ENCODE results near the gene OTOS.

The OTOS gene

GRCh38 chr2:240151477-240152031 lies 11.1 kb upstream of the OTOS start:
- no peak for DNase-seq (ENCODE audit: low read depth)

GRCh38 chr2:240149943-240150784 lies 9.7 kb upstream of the OTOS start:
- DNase-seq (ENCODE audit: low read depth), result no peak

GRCh38 chr2:240147911-240148587 lies 7.6 kb upstream of the OTOS start:
- no peak for DNase-seq (ENCODE audit: low read depth)

DNA sequence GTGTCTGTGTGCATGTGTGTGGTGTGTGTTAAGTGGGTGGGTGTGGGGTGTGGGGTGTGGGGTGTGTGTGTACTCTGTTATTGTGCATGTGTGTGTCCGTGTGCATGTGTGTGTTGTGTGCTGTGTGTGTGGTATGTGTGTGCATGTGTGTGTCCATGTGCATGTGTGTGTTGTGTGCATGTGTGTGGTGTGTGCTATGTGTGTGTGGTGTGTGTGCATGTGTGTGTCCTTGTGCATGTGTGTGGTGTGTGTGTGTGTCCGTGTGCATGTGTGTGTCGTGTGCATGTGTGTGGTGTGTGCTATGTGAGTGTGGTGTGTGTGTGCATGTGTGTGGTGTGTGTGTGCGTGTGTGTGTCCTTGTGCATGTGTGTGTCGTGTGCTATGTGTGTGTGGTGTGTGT lies 6.9 kb upstream of the OTOS start:
- no peak for DNase-seq (ENCODE audit: low read depth)

DNA sequence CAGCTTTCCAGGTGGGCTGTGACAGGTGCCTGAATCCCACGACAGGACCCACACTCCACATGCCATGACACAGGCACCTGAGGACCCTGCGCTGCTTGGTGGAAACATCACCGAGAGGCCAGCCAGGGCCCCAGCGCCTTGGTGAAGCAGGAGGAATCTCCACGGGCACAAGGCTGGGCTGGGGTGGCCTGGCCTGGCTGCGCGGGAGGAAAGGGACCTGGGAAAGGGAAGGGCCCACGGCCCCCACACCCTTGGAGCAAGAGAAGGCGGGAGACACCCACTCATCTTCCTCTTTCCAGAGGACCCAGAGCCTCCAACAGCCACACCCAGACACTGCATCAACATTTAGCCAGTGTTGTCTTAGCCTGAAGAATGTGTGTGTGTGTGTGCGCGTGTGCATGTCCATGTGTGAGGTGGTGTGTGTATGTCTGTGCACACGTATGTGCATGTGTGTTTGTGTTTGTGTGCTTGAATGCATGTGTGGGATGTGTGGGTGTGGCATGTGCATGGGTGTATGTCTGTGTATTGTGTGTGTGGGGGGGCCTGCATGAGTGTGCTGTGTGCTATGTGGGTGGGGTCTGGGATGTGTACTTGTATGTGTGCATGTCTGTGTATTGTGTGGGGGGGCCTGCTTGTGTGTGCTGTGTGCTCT lies 6.3 kb upstream of the OTOS start:
- no peak for DNase-seq (ENCODE audit: low read depth)

- DNase-seq (ENCODE audit: low read depth), result no peak
Measured at GRCh38 chr2:240146141-240146561, 5.7 kb upstream of the OTOS start.

- DNase-seq (ENCODE audit: low read depth), result no peak
Measured at GRCh38 chr2:240145461-240145860, 5.0 kb upstream of the OTOS start.

GRCh38 chr2:240144649-240145261 lies 4.3 kb upstream of the OTOS start:
- no peak for DNase-seq (ENCODE audit: low read depth)

DNA sequence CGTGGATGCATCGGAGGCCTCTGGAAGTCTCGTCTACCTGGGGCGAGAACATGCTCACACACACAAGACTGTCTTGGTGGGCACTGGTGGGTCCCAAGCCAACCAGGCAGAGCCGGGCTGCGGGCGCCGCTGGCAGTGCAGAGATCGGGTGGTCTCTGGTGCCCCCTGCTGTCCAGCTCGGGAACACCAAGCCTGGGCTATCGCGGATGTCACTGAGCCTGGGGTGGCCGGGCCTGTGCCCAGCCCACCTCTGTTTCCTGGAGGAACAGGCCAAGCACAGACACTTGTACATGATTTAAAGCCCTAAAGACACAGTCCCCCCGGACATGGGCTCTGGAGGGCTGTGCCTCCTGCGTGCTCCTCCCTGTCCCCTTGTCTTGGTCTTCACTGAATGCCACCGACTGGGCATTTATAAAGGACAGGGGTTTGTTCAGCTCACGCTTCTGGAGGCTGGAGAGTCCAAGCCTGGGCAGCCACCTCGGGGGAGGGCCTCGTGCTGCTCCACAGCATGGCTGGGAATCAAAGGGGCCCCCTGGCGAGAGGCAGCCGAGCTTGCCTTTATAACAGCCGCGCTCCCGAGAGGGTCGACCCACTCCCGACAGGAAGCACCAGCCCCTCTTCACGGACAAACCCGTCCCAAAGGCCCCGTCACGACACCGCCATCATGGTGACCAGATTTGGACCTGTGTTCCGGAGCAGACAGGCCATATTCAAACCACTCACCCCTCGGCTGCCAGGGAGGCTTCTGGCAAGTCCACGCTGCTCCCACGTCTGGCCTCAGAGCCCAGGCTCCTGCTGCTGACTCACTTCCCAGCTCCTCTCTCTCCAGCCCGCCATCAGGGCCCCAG lies 3.6 kb upstream of the OTOS start:
- peak; percentile 67 for DNase-seq (ENCODE audit: low read depth)

DNA sequence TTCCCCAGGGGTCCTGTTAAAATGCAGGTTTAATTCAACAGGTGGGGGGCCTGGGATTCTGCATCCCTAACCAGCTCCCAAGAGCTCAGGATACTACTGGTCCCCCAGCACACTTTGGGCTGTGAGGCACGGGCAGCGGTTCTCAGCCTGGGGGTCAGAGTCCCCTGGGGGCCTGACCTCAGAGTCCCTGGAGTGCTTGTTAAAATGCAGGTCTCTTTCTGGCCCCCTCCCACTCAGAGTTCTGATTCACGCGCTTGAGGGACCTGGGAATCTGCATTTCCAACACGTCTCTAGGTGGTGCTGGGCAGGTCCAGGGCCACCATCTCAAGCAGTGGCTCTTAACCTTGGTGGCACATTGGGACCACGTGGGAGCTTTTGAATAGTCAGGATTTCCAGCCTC lies 2.8 kb upstream of the OTOS start:
- DNase-seq (ENCODE audit: low read depth), result no peak

DNA sequence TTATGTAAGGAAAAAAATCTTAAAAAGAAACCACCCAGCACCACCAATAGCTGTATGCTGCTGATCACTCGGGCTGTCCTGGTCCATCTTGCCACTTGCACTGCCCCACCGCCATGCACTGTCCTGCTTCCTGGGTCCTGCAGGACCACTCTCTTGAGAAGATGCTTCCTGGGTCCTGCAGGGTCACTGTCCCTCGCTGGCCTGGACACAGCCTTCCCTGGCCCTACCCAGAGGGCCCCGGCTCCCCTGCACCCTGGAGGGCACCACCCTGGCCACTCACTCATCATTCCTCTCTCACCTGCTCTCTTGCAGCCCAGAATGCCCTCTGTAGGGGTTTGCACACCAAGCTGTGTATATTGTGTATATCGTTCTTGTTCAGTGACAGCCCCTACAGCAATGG lies 2.4 kb upstream of the OTOS start:
- DNase-seq (ENCODE audit: low read depth), result no peak

DNA sequence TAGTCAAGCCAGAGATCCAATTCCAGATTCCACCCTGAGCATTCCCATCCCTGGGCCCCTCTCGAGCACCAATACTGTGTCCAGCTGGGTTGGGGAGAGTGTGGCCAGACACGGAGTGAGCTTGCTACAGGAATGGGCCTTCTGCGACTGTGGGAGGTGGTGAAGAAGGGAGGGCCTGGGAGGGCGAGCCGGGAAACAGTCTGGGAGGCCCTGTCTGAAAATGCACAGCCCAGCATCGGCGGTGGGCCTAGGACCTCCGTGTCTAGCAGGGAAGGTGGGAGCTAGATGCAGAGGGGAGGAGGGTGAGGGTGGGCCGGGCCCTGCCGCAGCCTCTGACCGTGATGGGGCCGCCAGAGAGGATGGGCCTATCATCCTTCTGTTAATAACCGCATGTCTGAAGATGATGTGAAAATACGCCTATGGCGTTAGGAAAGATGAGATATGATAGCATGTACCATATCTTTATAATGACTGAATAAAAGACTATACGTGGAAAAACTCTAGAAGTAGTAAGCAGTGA lies 1.9 kb upstream of the OTOS start:
- DNase-seq (ENCODE audit: low read depth), result no peak

DNA sequence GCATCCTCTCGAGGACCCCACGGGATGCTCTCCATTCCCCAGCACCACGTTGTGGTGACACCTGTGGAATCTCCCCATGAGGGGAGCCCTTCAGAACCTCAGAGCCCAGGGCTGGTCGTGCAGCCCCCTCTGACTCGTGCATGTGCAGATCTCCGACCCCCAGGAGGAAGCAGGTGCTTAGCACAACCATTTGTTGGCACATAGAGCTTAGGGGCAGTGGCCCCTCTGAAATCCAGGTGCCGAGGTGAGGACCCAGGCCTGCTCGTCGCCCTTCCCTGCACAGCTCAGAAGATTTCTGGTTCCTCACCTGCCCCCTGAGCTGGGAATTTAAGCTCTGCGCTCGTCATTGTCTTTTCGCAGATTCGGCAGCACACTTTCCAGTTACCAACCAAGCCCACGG lies 1.3 kb upstream of the OTOS start:
- no peak for DNase-seq (ENCODE audit: low read depth)

DNA sequence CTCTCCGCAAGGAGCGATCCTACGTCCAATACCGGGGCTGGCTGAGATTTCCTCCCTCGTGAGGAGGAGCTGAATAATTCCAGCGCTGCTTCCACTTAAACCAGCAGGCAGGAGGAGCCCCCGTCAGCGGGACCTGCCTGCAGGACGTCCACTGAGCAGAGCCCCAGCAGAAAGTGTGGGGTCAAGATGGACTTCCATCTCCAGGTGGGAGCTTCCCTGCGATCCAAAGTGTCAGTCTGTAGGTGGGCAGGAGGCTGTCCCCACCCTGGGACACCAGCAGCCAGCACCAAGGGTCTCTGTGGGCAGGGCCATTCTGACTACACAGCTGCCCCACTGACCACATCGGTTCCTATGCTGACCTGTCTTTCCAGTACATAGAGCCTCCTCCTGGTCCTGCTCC lies 462 bp upstream of the OTOS start:
- no peak for DNase-seq (ENCODE audit: low read depth)

DNA sequence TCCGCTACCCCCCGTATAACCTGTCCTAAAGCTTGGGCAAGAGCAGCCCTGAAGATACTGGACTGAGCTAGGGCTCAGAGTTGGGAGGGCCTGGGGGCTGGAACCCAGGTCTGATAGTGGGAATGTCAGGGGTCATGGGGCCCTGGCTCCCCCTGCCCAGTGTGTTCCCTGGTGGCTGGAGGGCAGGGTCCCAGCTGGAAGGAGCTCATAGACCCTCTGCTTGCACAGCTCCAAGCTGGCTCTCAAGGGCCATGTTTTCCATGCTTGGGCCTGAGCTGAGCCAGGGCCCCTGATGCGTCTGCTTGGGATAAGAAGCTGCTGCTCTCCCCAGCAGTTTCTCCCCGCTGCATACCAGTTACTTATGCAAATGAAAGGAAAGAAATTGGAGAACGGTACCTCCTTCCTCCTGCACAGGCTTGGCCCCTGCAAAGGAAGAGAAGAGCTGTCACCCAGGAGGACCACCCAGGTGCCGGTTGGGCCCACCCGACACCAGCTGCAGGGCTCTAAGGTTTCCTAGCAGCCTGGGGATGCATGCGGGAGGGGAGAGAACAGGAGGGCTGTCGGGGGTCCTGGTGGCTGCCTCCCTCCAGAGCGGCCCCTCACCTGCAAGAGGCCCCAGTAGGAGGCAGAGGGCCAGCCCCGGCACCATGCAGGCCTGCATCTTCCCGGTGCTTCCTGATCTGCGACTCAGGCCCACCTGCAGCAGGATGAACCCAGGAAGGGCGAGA lies 628 bp downstream of the OTOS start:
- DNase-seq (ENCODE audit: low read depth), result no peak

GRCh38 chr2:240139011-240139441 lies 1.4 kb downstream of the OTOS start:
- no peak for DNase-seq (ENCODE audit: low read depth)

GRCh38 chr2:240138254-240138984 lies 2.0 kb downstream of the OTOS start:
- no peak for DNase-seq (ENCODE audit: low read depth)

- no peak for DNase-seq (ENCODE audit: low read depth)
Measured at GRCh38 chr2:240137596-240138253, 2.7 kb downstream of the OTOS start.

- DNase-seq (ENCODE audit: low read depth), result no peak
Measured at GRCh38 chr2:240136671-240137292, 3.7 kb downstream of the OTOS start.

Measured in T follicular helper cell (primary cell).